Liver (tissue), 3 donors: ENCODE measurements around the gene MAML3.

Experiments
- CTCF ChIP-seq: fragments of 150-350 bp; IDR thresholded peaks from 2 replicates; pipeline ENCODE4 v1.5.1; 2017; ENCODE audit warnings: improper control_type of control experiment, low read depth, low read length; ENCODE audit not compliant: missing input control
- HNF4G ChIP-seq: IDR thresholded peaks from 2 replicates; pipeline ENCODE4 v1.6.1; 2016; ENCODE audit warnings: antibody characterized with exemption
- donor health status: healthy.
- donor health status: healthy.

- no peak for TF ChIP-seq HNF4G
- no peak for TF ChIP-seq CTCF
Observed at GRCh38 chr4:139670775-139671174, 483.2 kb downstream of the MAML3 start.
